ENCODE measurements around the gene IFRD1.

Gene IFRD1

GRCh38 chr7:112449902-112450806, at the start of gene IFRD1:
Gene IFRD1 (plus strand): TSS chr7:112450460. CDS start chr7:112450689, 229 bp downstream.
- peak; percentile 94 for DNase-seq (ENCODE audit: low read depth)

GRCh38 chr7:112404321-112404720, 45.9 kb upstream of the IFRD1 start:
- no peak for DNase-seq (ENCODE audit: low read depth)

- no peak for DNase-seq (ENCODE audit: low read depth)
Observed at GRCh38 chr7:112405286-112405685, 45.0 kb upstream of the IFRD1 start.

- no peak for DNase-seq (ENCODE audit: low read depth)
Observed at GRCh38 chr7:112407261-112407660, 43.0 kb upstream of the IFRD1 start.

- DNase-seq (ENCODE audit: low read depth) = no peak
Observed at GRCh38 chr7:112410092-112410491, 40.2 kb upstream of the IFRD1 start.

GRCh38 chr7:112411186-112411795, 39.0 kb upstream of the IFRD1 start:
- DNase-seq (ENCODE audit: low read depth) = no peak

GRCh38 chr7:112414855-112415490, 35.3 kb upstream of the IFRD1 start:
- no peak for DNase-seq (ENCODE audit: low read depth)

- no peak for DNase-seq (ENCODE audit: low read depth)
Observed at GRCh38 chr7:112416127-112416526, 34.1 kb upstream of the IFRD1 start.

GRCh38 chr7:112419543-112420130, 30.6 kb upstream of the IFRD1 start:
- DNase-seq (ENCODE audit: low read depth) = no peak

- no peak for DNase-seq (ENCODE audit: low read depth)
Observed at GRCh38 chr7:112420236-112420861, 29.9 kb upstream of the IFRD1 start.

- no peak for DNase-seq (ENCODE audit: low read depth)
Observed at GRCh38 chr7:112421666-112422486, 28.4 kb upstream of the IFRD1 start.

- DNase-seq (ENCODE audit: low read depth) = no peak
Observed at GRCh38 chr7:112422842-112423496, 27.3 kb upstream of the IFRD1 start.

GRCh38 chr7:112423987-112424386, 26.3 kb upstream of the IFRD1 start:
- no peak for DNase-seq (ENCODE audit: low read depth)

GRCh38 chr7:112427984-112428383, 22.3 kb upstream of the IFRD1 start:
- DNase-seq (ENCODE audit: low read depth) = no peak

GRCh38 chr7:112428715-112429114, 21.5 kb upstream of the IFRD1 start:
- DNase-seq (ENCODE audit: low read depth) = no peak

- DNase-seq (ENCODE audit: low read depth) = no peak
Observed at GRCh38 chr7:112430649-112431048, 19.6 kb upstream of the IFRD1 start.

- DNase-seq (ENCODE audit: low read depth) = no peak
Observed at GRCh38 chr7:112431803-112432202, 18.5 kb upstream of the IFRD1 start.

GRCh38 chr7:112433289-112433688, 17.0 kb upstream of the IFRD1 start:
- no peak for DNase-seq (ENCODE audit: low read depth)

GRCh38 chr7:112437072-112437471, 13.2 kb upstream of the IFRD1 start:
- no peak for DNase-seq (ENCODE audit: low read depth)

- no peak for DNase-seq (ENCODE audit: low read depth)
Observed at GRCh38 chr7:112439476-112439875, 10.8 kb upstream of the IFRD1 start.

GRCh38 chr7:112442210-112442609, 8.1 kb upstream of the IFRD1 start:
- no peak for DNase-seq (ENCODE audit: low read depth)

Data from T-helper 22 cell (primary cell).